ENCODE measurements around the gene SDK2. TPM values are rescaled to one million over a fixed set of nuclear protein-coding genes. Genes with fewer than 3 reads are reported as not detected.

SDK2 gene
- total RNA-seq, 2 donors from 2014 or later, result 0.08 to 0.14 TPM

DNA sequence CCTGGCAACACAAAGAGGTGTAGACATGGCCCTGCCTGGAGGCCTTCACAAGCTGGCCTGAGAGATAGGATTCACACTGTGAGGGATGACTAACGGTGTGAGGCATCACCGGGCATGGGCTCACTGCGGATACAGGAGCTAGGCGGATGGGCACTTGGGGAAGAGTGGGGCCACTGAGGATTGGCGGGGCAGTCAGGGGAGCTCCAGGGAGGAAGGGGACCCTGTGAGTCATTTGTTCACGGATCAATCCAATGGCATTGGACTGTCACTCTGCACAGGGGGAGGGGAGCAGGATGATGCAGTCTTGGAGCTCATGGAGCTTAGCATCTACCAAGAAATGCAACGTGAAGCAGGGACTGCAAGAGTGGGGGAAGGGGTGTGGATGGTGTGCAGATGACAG, 117.3 kb downstream of the SDK2 start:
- Mint-ChIP-seq H3K4me1 (ENCODE audit: low read depth in 2 of 2) (no peaks in the 10 kb centered on the region), H3K4me3 (no peak overlapping the region), H3K36me3 (no peaks in the 10 kb centered on the region), H3K27ac (no peak overlapping the region), H3K9me3 (no peaks in the 10 kb centered on the region), H3K27me3 (peaks cover 11 to 12% of the 10 kb centered on the region in 2 donors)
- ATAC-seq, result no peak
- DNase-seq (ENCODE audit: low spot score), result no peak

DNA sequence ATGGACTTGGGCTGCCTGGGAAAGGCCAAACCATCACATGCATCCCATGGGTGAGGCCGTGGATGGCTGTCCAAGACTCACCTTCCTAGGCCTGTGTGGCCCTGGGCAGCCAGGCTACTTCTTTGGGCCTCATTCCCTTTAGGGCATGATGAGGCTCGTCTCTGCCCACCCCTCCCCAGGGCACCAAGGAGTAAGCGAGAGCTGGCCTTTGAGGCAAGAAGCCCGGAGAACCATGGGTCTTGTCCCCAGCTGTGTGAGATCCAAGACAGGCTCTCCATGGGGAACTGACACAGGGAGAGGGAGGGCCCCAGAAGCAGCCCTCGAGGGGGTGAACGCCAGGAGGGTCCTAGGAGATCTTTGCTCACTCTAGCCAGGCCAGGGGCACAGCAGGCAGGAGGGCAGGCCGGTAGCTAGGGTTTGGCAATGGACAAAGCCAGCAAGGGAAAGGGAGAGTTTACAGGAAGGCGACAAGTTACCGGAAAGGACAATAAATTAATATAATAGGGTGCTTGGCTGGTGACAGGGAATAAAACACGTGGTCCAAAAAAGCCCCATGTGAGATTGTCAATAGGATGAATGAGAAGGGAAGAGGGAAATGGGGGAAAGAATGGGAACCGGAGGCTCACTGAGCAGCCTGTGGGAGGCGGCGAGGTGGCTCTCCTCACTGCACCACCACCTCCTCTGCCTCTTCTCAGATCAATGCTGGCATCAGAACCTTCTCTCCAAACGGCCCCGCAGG, 119.1 kb downstream of the SDK2 start:
- H3K9me3 Mint-ChIP-seq, result no peaks in the 10 kb centered on the region

DNA sequence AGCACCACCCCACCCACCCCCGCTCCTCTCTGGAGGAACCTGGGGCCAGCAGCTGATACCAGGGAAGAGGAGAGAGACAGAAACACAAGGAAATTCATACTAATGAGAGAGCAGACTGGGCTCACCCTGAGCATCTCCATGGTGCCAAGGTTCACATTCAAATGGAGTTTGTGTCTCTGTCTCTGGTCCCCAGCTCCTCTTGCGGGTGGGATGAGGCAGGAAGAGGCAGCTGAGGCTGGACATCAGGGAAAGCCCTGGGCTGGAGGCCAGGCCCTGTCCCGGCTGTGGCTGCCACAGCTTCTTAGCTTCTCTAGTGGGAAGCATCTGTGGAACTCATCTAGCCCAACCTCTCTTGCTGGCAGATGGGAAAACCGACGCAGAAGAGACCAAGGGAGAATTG, 121.5 kb downstream of the SDK2 start:
- no peaks in the 10 kb centered on the region for H3K4me1 Mint-ChIP-seq (ENCODE audit: low read depth in 2 of 2)
- H3K27ac Mint-ChIP-seq, result no peak overlapping the region
- H3K4me3 Mint-ChIP-seq, result no peak overlapping the region
- H3K27me3 Mint-ChIP-seq, result peaks cover 0 to 10% of the 10 kb centered on the region in 2 donors
- no peaks in the 10 kb centered on the region for H3K36me3 Mint-ChIP-seq
- no peak for DNase-seq (ENCODE audit: low spot score)
- H3K9me3 Mint-ChIP-seq, result no peaks in the 10 kb centered on the region
- no peak for ATAC-seq

More for the DNA sequence above, 119.1 kb downstream of the SDK2 start:
- H3K36me3 Mint-ChIP-seq, result no peaks in the 10 kb centered on the region
- no peaks in the 10 kb centered on the region for H3K4me1 Mint-ChIP-seq (ENCODE audit: low read depth in 2 of 2)
- no peak overlapping the region for H3K27ac Mint-ChIP-seq
- DNase-seq (ENCODE audit: low spot score) (no peak), ATAC-seq (no peak)
- no peak overlapping the region for H3K4me3 Mint-ChIP-seq
- peaks cover 0 to 10% of the 10 kb centered on the region in 2 donors for H3K27me3 Mint-ChIP-seq

DNA sequence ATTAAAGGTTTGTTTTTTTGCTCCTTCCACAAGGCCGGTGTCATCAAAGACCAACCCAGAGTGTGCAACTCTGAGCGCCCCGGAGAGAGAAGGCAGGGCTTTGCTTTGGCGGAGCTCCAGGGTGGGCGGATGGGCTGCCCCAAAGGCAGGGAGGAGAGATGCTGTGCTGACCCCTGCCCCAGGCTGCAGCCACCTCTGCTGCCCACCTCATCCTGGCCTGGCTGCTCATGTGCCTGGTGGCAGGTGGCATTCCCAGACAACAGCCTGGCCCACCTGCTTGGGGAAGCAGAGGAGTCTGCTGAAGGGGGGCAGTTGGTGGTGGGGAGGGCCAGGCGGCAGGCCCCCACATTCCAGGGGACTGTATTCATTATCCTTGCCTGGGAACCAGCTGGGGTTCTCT, 122.1 kb downstream of the SDK2 start:
- no peak for ATAC-seq
- Mint-ChIP-seq H3K36me3 (no peaks in the 10 kb centered on the region), H3K4me3 (no peak overlapping the region)

DNA sequence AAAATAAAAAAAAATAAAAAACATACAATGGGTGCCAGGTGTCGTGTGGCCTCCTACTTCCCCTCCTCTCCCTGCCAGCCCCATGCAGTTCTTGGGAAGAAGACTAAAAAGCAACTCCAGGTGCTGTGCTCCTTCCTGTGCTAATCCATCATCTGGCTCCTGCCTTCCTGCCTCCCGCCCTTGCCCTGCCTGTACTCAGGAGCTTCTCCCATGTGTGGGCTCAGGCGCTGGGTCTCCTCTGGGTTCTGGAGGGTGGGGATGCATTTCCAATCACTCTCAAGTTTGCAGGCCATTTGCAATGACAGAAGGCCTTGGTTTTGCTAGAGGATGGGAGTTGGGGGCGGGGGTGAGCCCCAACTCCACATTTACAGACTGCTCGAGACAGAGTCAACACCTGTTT, 122.9 kb downstream of the SDK2 start:
- Mint-ChIP-seq H3K36me3 (no peaks in the 10 kb centered on the region), H3K4me3 (no peak overlapping the region), H3K4me1 (ENCODE audit: low read depth in 2 of 2) (no peaks in the 10 kb centered on the region), H3K9me3 (no peaks in the 10 kb centered on the region), H3K27me3 (peaks cover 0 to 4% of the 10 kb centered on the region in 2 donors), H3K27ac (no peak overlapping the region)
- no peak for ATAC-seq
- DNase-seq (ENCODE audit: low spot score), result no peak

More for the DNA sequence above, 122.1 kb downstream of the SDK2 start:
- Mint-ChIP-seq H3K27ac (no peak overlapping the region), H3K4me1 (ENCODE audit: low read depth in 2 of 2) (no peaks in the 10 kb centered on the region), H3K27me3 (peaks cover 0 to 8% of the 10 kb centered on the region in 2 donors), H3K9me3 (no peaks in the 10 kb centered on the region)
- no peak for DNase-seq (ENCODE audit: low spot score)

DNA sequence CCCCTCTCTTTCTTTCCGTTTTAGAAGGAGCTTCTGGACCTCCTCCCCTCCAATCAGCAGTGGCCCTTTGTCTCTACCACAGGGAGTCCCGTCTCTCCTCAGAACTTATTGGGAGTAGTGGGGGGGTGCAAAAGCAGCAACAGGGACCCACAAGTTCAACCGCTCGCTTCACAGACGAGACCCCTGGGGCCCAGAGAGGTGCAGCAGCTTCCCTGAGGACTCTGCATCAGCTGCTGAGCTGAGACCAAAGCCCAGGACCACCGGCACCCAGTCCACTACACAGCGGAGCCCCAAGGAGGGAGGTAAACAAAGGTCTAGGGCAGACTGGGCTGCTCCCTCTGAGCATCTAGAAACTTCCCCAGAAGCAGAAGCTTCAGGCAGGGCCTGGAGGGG, 123.9 kb downstream of the SDK2 start:
- Mint-ChIP-seq H3K4me1 (ENCODE audit: low read depth in 2 of 2) (no peaks in the 10 kb centered on the region), H3K27ac (no peak overlapping the region)
- no peak for ATAC-seq

DNA sequence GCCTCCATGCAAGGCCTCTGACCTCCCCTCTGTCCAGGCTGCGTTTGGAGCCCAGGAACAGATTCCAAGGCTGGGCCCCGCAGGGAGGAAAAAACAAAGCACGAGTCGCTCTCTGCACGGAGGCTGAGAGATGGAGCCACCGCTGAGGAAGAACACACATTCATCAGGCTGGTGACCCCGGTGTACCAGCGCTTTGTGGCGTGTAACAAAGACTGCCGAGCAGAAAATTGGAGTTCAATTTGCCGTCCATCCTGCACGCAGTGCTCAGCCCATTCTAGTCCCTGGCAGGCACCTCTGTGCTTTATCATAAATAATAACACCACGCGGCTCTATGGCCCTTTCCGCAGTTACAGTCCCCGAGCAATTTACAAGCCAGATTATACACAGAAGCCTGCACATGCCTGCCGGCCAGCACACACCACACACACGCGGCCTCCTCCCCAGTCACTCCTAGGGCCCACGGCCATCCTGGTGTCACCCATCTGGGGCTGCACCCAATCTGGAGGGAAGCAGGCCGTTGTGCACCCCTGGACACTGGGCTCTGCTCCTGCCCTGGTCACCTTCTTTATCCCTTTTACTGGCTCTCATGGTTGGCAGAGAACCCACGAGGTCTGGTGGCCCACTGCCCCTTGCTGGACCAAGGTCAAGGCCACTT, 124.4 kb downstream of the SDK2 start:
- no peak overlapping the region for H3K27ac Mint-ChIP-seq
- H3K9me3 Mint-ChIP-seq, result no peaks in the 10 kb centered on the region
- H3K36me3 Mint-ChIP-seq, result no peaks in the 10 kb centered on the region
- H3K4me3 Mint-ChIP-seq, result no peak overlapping the region
- peaks cover 0 to 2% of the 10 kb centered on the region in 2 donors for H3K27me3 Mint-ChIP-seq
- DNase-seq (ENCODE audit: low spot score) (no peak), ATAC-seq (no peak)
- H3K4me1 Mint-ChIP-seq (ENCODE audit: low read depth in 2 of 2), result no peaks in the 10 kb centered on the region

More for the DNA sequence above, 123.9 kb downstream of the SDK2 start:
- H3K9me3 Mint-ChIP-seq, result no peaks in the 10 kb centered on the region
- no peak overlapping the region for H3K4me3 Mint-ChIP-seq
- H3K36me3 Mint-ChIP-seq, result no peaks in the 10 kb centered on the region
- no peaks in the 10 kb centered on the region for H3K27me3 Mint-ChIP-seq
- no peak for DNase-seq (ENCODE audit: low spot score)

DNA sequence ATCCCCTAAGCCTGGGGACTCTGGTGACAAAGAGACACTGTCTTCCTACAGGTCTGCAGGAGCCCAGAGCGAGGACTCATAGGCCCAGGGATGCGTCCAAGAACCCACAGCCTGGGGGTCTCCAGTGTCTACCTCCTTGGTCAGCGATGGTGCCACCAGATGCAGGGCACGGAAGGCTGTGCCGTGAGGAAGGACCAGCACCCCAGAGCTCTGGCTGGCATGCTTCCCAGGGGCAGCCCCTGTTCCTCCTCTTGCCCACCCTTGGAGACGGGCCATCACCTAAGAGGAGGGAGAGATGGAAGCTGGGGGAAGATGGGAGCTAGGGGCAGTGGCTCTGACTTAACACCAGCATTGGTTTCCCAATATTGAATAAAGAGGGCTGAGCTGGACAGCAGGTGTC, 125.2 kb downstream of the SDK2 start:
- ATAC-seq (no peak), DNase-seq (ENCODE audit: low spot score) (no peak)
- Mint-ChIP-seq H3K27ac (no peak overlapping the region), H3K4me1 (ENCODE audit: low read depth in 2 of 2) (no peaks in the 10 kb centered on the region), H3K4me3 (no peak overlapping the region), H3K27me3 (peaks cover 0 to 3% of the 10 kb centered on the region in 2 donors), H3K9me3 (no peaks in the 10 kb centered on the region), H3K36me3 (no peaks in the 10 kb centered on the region)

DNA sequence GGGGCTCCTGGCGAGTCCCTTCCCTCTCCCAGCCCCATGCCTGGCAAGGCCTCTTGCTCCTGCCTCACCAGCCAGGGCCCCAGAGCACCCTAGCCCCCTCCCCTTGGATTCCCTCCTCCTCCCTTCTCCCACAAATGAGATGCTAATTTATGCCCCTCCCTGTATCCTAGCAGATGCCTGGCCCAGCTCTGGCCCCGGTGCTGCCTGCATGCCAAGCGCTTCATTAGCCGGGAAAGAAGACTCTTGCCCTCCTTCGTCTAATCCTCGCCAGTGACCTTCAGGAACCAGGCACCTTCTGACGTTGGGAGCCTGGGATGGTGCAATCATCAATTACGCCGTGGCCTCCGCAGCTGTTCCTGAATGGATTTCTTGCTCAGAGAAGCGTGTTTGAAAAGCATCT, 127.8 kb downstream of the SDK2 start:
- H3K4me3 Mint-ChIP-seq, result no peak overlapping the region
- ATAC-seq, result no peak
- H3K27ac Mint-ChIP-seq, result no peak overlapping the region

DNA sequence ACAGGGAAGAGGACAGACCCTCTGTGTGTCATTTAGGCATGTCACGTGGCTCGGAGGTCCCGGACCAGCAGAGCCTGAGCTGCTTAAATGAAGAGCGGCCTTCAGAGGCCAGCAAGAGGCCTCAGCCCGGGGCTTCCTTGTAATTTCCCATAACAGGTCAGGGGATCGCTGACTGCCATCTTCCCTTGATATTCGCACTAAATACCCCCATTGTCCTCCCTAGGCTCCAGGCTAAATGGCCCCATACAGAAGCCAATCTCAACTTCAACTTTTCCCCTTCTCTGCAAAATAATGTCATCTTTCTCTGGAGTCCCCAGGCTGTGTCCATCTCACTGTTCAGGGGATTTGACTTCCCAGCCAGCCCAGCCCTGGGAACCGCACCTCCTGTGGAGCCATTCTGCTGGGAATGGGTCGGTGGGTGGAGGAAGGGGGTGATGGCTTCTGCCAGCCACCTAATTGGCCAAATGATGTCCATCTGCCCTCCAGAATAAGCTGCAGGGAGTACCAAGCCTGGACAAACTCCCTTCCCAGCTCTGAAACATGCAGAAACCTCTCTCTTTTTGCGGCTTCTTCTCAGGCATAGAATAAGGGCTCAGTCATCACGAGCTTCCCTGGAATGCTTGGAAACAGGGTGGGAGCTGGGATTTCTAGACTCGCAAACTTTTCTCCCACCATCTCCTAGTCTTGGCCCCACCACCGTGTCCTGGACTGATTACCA, 129.9 kb downstream of the SDK2 start:
- Mint-ChIP-seq H3K4me3 (no peak overlapping the region), H3K27me3 (peaks cover 0 to 3% of the 10 kb centered on the region in 2 donors), H3K27ac (no peak overlapping the region), H3K9me3 (no peaks in the 10 kb centered on the region), H3K4me1 (ENCODE audit: low read depth in 2 of 2) (no peaks in the 10 kb centered on the region), H3K36me3 (no peaks in the 10 kb centered on the region)
- no peak for DNase-seq (ENCODE audit: low spot score)
- ATAC-seq, result no peak

More for the DNA sequence above, 127.8 kb downstream of the SDK2 start:
- H3K4me1 Mint-ChIP-seq (ENCODE audit: low read depth in 2 of 2), result no peaks in the 10 kb centered on the region
- no peaks in the 10 kb centered on the region for H3K36me3 Mint-ChIP-seq
- H3K9me3 Mint-ChIP-seq, result no peaks in the 10 kb centered on the region
- peaks cover 0 to 3% of the 10 kb centered on the region in 2 donors for H3K27me3 Mint-ChIP-seq
- no peak for DNase-seq (ENCODE audit: low spot score)

DNA sequence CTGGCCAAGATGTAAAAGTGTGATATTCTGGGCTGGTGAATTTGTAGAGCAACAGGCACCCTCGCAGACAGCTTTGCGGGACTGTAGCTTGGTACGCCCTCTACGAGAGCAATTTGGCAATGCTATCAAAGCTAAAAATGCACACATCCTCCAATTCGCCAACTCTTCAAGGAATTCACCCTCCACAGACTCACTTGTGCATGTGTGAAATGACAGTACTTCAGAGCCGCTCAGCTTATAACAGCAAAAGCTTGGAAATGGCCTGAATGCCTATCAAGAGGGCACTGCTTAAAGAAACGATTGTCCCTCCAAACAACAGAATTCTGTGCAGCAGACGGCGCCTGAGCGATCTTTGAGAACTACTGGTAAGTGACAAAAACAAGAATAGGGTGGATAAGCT, 130.8 kb downstream of the SDK2 start:
- DNase-seq (ENCODE audit: low spot score) (no peak), ATAC-seq (no peak)
- no peak overlapping the region for H3K4me3 Mint-ChIP-seq
- no peaks in the 10 kb centered on the region for H3K36me3 Mint-ChIP-seq
- H3K9me3 Mint-ChIP-seq, result no peaks in the 10 kb centered on the region
- no peaks in the 10 kb centered on the region for H3K4me1 Mint-ChIP-seq (ENCODE audit: low read depth in 2 of 2)
- H3K27ac Mint-ChIP-seq, result no peak overlapping the region
- H3K27me3 Mint-ChIP-seq, result peaks cover 0 to 3% of the 10 kb centered on the region in 2 donors

DNA sequence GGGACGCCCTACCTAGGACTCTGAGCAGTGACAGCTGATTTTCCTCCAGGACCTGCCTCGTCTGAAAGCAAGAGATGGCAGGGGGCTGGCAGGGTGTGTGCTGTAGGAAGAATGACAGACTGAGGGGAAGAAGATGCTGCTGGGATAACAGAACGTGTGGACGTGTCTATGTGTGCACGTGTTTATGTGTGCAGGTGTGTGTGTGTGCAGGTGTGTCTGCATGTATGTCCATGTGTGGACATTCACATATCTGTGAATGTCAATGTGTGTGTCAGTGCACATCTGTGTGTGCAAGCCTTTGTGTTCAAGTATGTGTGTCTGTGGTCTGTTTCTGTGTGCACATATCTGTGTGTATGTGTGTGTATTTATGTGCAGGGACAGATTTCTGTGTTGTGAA, 132.5 kb downstream of the SDK2 start:
- H3K36me3 Mint-ChIP-seq, result no peaks in the 10 kb centered on the region
- H3K4me1 Mint-ChIP-seq (ENCODE audit: low read depth in 2 of 2), result no peaks in the 10 kb centered on the region
- no peak overlapping the region for H3K4me3 Mint-ChIP-seq
- ATAC-seq (no peak), DNase-seq (ENCODE audit: low spot score) (no peak)
- H3K27me3 Mint-ChIP-seq, result peaks cover 0 to 3% of the 10 kb centered on the region in 2 donors
- no peaks in the 10 kb centered on the region for H3K9me3 Mint-ChIP-seq
- H3K27ac Mint-ChIP-seq, result no peak overlapping the region

DNA sequence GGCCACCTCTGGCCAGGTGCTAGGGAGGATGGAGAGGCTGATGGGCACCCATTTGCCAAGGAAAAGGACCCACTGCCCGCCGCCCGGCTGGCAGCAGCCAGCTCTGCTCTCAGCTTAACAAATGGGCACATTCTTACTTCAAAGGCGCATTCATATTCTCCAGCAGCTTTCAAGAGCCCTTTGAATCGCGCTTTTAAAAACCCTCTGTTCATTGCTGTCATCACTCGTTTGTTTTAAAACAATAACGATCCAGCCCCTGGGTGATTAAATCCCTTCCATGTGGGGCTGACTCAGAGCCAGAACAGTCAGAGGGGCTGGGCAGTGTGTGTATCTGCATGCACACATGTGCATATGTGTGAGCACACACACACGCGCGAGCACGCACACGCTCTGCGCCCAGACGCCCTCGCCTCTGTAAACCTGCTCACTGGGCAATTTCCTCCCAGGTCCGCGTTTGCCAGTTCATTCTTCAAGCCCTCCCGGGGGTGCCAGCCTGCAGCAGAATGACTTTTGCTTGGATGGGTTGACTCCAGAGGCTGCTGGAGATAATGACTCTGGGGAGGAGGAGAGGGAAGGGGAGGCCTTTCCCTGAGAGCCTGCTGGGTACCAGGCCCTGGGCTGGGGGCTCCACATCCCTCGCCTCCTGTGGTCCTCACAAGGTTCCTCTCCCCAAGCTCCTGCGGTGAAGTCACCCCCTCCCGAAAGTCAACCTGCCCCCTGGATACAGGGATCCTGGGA, 133.1 kb downstream of the SDK2 start:
- DNase-seq (ENCODE audit: low spot score) (no peak), ATAC-seq (no peak)
- Mint-ChIP-seq H3K9me3 (no peaks in the 10 kb centered on the region), H3K27ac (no peak overlapping the region), H3K27me3 (peaks cover 0 to 3% of the 10 kb centered on the region in 2 donors), H3K4me1 (ENCODE audit: low read depth in 2 of 2) (no peaks in the 10 kb centered on the region), H3K4me3 (no peak overlapping the region), H3K36me3 (no peaks in the 10 kb centered on the region)

Data from natural killer cell treated with Interleukin-12 subunit alpha and Interleukin-12 subunit beta and Interleukin-15 and Interleukin-18, amount 100 ng/mL, for 72 hours (primary cell).